ENCODE data around the gene CEACAM6.
A peak's percentile ranks its signal among the peaks of the same experiment; 100 is the strongest.

The CEACAM6 gene

DNA sequence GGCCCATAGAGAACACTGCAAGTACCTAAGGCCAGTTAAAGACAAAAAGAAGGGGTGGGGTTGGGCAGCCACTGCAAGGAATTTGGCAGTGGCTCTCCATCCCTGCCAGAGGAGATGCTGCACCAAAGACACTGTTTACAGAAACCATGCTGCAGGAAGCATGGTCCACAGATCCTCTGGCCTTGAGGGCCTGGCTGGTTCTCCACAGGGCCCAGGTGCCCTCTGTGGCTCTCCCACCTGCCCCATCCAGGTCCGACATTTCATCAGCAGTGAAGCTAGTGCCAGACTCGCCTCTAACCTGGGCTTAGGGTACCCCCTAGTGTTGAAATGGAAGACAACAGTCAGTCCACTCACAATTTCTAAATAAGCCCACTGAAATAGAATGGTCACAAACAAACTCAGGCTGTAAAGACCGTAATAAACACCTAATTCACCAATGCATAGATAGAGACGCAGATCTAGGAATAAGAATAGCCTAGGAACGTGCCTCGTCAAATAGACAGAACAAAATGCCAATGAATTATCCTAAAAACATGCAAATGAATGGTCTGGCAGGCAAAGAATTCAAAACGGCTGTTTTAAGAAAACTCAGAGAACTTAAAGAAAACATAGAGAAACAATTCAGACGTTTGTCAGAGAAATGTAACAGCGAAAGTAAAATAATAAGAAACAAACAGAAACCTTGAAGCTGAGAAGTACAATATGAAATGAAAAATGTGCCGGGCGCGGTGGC, 65.8 kb downstream of the CEACAM6 start:
- peak; percentile 43 for DNase-seq
- no peak overlapping the region for H3K4me2 ChIP-seq (ENCODE audit: insufficient read depth, low read length)

More for the DNA sequence above, 65.8 kb downstream of the CEACAM6 start:
- no peak overlapping the region for H3K4me3 ChIP-seq (ENCODE audit: low read depth in 1 of 2, low read length in 2 of 2)
- H4K20me1 ChIP-seq (ENCODE audit: insufficient read depth, low read length) = no peaks in the 10 kb centered on the region
- H3K9ac ChIP-seq (ENCODE audit: low read depth, low read length) = no peak overlapping the region
- H3K9me3 ChIP-seq (ENCODE audit: insufficient read depth, low read length, severe bottlenecking) = no peaks in the 10 kb centered on the region
- no peaks in the 10 kb centered on the region for H3K36me3 ChIP-seq (ENCODE audit: insufficient read depth, low read length)
- no peak overlapping the region for H2AFZ ChIP-seq (ENCODE audit: low read depth, low read length)
- ATAC-seq (ENCODE audit: insufficient read depth, low read depth) = peak; percentile 66
- no peaks in the 10 kb centered on the region for H3K4me1 ChIP-seq (ENCODE audit: insufficient read depth, low read length)
- peaks cover 6% of the 10 kb centered on the region for H3K27me3 ChIP-seq (ENCODE audit: insufficient read depth, low read length, poor library complexity)
- H3K79me2 ChIP-seq (ENCODE audit: insufficient read depth, low read length) = no peaks in the 10 kb centered on the region
- no peak overlapping the region for H3K27ac ChIP-seq (ENCODE audit: low read length)
- no peak for TF ChIP-seq EZH2 (IDR thresholded peaks at IDR 0.05; ENCODE audit: borderline replicate concordance, low read depth, low read length, severe bottlenecking)
- TF ChIP-seq, protein P1, sequence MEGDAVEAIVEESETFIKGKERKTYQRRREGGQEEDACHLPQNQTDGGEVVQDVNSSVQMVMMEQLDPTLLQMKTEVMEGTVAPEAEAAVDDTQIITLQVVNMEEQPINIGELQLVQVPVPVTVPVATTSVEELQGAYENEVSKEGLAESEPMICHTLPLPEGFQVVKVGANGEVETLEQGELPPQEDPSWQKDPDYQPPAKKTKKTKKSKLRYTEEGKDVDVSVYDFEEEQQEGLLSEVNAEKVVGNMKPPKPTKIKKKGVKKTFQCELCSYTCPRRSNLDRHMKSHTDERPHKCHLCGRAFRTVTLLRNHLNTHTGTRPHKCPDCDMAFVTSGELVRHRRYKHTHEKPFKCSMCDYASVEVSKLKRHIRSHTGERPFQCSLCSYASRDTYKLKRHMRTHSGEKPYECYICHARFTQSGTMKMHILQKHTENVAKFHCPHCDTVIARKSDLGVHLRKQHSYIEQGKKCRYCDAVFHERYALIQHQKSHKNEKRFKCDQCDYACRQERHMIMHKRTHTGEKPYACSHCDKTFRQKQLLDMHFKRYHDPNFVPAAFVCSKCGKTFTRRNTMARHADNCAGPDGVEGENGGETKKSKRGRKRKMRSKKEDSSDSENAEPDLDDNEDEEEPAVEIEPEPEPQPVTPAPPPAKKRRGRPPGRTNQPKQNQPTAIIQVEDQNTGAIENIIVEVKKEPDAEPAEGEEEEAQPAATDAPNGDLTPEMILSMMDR (IDR thresholded peaks at IDR 0.05; ENCODE audit: borderline replicate concordance, extremely low read depth, low read length, poor library complexity, severe bottlenecking) = peak; percentile 79

Measured in DND-41 (cell line).